GM21576 (cell line): Measurements from ENCODE around the gene OR4E1.
A peak's percentile ranks its signal among the peaks of the same experiment; 100 is the strongest.
"Not testable (repeated sequence)": the region's sequence is repeated elsewhere in the genome, so short reads cannot be mapped to it uniquely, and the experiment has no call there.

Experiments
- ATAC-seq: cut with Tn5 transposase; IDR thresholded peaks from one replicate; pipeline ENCODE4 v1.9.1; 2021; ENCODE audit warnings: mild to moderate bottlenecking, moderate library complexity; ENCODE audit not compliant: unreplicated experiment

Gene OR4E1, protein sequence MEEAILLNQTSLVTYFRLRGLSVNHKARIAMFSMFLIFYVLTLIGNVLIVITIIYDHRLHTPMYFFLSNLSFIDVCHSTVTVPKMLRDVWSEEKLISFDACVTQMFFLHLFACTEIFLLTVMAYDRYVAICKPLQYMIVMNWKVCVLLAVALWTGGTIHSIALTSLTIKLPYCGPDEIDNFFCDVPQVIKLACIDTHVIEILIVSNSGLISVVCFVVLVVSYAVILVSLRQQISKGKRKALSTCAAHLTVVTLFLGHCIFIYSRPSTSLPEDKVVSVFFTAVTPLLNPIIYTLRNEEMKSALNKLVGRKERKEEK

DNA sequence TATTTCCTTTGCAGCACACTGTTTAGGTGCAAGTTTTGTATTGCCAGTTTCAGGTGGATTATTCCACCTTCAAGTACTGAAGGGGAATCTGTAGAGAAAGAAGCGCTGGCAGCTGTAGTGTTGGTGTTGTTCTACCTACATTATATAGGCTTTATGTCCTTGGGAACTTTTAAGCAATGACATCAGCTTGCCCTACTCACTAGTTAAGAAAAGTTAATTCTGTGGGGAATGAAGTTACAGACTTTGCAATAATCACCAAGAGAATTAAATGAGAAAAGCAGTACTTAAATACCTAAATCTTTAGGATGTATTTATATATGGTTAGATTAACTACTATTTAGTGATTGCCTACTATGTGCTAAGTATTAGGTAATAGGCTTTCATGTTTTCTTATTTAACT is at the start of gene OR4E1:
OR4E1 (minus strand) TSS at position 101 of the 400 bp plus-strand sequence. CDS start 2,883 bp downstream, outside the sequence.
- ATAC-seq, result no peak

DNA sequence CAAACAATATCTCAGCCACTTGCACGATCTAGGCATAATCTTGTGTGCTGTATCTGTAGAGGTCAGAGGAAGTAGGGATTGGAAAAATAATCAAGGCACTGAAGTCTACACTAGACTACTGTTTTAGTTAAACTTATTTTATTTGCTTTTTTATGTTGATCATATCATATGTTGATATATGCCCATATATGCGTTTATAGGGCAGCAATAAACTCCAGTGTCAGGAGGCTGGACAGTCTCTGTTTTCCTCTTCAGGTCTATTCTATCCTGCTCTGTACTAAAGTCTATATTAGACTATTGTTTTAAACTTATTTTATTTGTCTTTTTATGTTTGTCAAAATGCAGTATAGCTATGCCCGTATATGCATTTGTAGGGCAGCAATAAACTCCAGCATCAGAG is 47.9 kb upstream of the OR4E1 start:
- ATAC-seq, result no peak

DNA sequence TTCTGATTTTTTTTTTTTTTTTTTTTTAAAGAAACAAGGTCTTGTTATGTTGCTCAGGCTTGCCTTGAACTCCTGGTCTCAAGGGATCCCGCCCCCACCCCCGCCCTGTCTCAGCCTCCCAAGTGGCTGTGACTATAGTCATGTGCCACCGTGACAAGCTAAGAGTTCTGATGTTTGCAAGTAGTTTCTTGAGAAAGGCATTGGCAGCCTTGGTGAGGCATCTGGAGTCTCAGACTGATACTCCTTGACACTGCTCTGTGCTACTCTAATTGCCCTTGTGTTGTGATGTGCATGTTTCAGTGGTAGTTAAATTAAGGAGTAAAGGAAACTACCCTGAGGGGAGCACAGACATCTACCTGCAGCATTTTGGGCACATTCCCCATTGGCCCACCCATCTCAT is 46.2 kb upstream of the OR4E1 start:
- ATAC-seq, result no peak

DNA sequence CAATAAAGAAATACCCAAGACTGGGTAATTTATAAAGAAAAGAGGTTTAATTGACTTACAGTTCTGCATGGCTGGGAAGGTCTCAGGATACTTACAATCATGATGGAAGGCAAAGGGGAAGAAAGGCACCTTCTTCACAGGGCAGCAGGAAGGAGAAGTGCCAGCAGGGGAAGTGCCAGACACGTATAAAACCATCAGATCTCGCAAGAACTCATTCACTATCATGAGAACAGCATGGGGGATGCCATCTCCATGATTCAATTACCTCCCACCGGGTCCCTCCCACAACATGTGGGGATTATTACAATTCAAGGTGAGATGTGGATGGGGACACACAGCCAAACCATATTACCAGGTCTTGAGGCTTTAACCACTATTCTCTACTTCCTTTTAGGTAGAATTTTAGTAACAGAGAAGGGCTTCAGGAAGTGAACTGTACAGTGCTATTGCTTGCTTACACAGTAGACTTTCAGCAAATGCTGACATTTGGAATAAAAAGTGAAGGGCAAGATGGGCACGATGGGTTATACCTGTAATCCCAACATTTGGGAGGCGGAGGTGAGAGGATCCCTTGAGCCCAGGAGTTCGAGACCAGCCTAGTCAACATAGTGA is 40.8 kb upstream of the OR4E1 start:
- no peak for ATAC-seq

DNA sequence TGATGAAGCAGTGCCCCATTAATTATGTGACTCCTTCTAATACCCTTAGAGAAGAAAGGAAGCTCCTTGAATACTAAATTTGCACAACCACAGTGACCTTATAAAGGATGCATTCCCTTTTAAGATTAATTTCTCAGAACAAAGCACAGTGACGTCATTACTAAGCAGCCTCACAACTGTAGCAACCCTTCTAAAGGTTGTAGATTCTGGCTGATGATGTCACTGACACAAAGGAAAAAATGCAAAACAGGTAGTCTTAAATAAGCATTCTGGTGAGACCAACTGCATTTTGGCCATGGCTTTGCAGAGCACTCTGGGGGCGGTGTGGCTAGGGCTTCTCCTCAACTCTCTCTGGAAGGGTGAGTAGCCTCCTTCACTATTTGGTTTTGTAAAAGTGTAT is 38.4 kb upstream of the OR4E1 start:
- no peak for ATAC-seq

DNA sequence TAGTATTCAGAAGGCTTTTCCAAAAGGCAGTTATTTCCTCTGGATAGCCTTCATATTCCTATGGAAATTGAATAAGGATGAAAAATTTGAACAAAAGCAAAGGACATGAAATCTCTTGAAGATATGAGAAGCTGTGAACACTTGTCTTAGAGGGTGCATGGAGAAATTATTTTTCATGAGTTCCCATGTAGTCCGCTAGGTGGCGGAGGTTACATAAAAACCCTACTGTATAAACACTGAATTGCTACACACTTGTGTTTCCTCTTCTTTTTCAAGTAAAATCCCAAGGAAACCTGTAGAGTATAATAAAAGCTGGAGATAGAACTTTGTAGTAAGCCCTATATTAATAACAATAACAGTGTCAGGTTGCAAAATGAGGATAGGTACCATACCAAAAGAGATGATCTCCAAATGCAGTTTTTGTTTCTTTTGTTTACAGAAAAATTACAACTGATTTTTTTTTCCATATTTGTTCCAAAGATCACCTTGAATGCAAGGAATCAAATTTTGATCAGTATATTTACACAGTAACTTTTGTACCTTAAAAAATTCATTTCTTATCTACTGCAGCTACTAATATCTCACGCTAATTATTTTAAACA is 37.8 kb upstream of the OR4E1 start:
- ATAC-seq, result peak; percentile 59

DNA sequence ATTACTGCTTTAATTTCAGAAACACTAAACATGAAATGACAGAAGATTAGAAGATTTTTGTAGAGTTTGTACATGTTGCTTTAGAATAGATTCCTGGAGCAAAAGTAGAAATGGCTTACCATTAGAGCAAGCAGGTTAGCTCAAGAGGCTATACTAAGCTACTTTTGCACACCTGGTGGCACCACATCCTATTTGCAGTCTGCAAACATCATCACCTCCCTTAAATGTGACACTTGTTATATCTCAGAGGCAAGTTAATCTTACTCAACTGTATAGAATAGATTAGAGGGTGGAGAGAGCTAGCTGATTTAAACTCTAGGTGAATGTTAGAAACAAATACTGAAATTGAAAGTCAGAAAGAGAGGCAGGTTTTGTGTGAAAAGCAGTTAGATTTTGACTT is 30.7 kb upstream of the OR4E1 start:
- no peak for ATAC-seq

DNA sequence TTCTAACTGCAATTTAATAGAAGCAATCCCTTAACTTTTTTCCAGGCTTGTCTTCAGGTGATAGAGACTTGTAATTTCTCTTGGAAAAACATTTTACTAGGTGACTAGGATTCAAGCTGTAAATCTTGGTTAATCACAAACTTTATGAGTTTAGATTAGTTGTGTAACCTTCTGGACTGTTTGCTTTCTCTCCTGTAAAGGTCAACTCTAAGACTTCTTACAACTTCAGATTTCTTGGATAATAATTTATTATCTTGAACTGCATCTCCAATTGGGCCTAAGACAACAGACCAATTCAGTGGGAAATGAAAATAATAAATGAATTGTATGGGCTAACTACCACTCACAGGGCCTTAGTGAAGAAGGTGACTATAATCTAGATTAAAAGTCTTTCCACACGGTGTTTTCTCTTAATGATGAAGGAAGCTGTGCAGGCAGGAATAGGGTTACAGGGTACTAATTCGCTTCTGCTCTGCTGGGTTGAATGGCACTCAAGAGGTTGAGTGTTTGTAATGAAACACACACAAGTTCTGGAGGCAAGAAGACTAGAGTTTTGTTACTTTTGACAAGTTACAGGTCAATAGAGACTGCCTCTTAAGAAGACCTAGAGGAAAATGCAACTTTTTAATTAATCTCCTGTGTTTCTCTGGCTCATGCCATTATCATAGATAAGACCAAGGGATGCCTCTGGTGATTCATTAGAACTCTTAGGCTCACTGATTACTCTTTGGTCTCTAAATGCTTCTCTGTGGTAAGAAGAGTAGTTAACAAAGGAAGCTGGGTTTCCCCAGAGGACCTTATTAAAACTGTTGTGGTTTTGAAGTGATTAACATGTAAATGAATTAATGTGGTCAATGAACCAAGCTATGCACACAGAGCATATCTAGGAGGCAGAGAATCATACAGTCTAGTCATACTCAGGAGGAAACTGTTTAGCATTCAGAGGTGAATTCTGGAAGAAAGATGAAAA is 30.0 kb upstream of the OR4E1 start:
- ATAC-seq, result no peak

DNA sequence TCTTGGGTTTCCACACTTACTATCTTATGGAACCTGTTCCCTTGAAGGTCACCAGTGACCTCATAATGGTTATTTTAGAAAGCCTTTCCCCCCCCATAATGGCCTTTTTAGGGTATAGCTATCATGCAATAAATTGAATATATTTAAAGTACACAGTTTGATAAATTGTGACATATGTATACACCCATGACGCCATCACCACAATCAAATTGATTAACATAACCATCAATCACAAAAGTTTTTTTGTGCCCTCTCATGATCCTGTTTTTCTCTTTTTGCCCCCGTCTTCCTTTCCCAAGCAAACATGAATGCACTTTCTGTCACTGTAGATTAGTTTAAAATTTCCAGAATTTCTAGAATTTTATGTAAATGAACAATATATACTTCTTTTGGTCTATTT is 28.7 kb upstream of the OR4E1 start:
- no peak for ATAC-seq

DNA sequence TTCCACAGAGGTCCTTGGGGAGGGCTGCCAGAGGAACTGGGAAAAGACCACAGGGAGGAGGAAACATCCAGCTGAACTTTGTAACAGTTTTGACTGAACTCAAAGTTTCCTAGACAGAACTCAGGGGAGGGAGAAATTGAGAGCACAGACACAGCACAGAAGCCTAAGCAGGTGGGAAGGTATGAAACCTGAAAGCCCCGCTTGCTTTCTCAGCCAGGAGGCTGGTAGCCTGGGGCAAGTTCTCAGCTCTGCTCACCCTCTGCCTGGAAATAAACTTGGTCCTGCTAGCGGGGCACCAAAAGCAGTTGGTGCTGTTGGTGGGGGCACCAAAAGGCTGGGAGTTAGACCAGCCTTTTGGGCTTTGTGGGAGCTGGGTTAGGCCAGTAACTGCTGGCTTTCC is 25.9 kb upstream of the OR4E1 start:
- ATAC-seq, result no peak

DNA sequence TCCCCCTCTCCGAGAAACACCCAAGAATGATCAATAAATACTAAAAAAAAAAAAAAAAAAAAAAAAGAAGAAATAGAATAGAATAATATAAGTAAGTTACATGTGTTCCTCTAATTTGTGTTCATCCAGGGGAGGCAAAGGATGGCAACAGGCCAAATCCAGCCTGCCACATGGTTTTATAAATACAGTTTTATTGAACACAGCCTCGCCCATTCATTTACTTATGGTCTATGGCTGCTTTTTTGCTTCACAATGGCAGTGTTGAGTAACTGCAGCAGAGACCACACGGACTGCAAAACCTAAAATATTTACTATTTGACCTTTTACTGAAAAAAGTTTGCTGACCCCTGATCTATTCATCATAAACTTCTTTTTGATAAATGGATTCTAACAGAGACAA is 24.9 kb upstream of the OR4E1 start:
- ATAC-seq, result not testable (repeated sequence)

DNA sequence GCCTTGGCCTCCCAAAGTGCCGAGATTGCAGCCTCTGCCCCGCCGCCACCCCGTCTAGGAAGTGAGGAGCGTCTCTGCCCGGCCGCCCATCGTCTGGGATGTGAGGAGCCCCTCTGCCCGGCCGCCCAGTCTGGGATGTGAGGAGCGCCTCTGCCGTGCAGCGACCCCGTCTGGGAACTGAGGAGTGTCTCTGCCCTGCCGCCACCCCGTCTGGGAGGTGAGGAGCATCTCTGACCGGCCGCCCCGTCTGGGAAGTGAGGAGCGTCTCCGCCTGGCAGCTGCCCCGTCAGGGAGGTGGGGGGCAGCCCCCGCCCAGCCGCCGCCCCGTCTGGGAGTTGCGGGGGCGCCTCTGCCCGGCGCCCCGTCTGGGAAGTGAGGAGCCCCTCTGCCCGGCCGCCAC is 24.0 kb upstream of the OR4E1 start:
- ATAC-seq, result not testable (repeated sequence)

DNA sequence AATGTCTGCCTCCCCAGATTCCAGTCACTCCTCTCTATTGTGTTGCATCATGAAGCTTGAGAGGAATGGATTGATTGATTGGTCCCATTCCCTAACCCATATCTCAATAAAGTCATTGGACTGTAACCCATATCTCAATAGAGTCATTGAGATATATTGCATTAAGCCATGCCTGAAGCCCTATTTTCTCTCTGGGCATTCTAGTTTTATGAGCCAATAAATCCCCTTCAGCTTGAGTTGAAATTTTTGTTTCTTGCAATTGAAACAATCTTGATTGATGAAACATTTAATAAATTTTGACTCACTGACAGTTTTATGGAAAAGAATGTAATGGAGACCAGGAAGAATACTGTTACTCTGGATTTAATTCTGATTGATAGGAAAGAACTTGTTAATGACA is 20.8 kb upstream of the OR4E1 start:
- ATAC-seq, result no peak

DNA sequence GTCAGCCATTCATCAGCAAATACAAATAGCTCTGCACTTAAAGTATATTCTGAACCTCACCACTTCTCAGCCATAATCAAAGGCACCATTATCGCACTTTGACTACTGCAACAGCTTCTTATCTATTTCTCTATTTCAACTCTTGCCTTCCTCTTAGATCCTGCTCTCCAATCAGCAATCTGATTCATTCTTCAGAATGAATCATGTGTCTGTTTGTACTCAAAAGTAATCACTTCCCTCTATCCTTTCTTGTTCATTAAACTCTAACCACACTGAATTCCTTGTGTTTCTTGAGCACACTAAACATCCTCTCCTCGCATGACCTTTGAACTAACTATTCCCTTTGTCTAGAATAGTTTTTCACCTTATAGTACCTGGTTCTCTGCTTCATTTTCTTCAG is 12.8 kb upstream of the OR4E1 start:
- no peak for ATAC-seq

DNA sequence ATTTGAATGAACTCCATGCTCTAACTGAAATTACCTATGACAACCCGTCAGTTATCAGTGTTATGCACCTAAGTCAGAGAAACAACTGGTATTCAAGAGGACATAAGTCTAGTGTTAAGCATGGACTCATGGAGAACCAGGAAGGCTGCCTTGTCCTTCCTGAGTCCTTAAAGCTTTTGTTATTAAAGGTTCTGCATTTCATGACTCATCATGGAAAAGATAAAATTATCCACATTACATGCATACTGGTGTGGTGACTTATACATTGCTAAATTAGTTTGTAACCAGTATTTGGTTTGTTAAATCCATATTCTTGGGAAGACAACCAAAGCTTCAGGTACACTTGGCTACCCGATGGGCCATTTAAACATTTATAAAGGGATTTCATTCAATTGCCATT is 6.5 kb upstream of the OR4E1 start:
- ATAC-seq, result no peak

DNA sequence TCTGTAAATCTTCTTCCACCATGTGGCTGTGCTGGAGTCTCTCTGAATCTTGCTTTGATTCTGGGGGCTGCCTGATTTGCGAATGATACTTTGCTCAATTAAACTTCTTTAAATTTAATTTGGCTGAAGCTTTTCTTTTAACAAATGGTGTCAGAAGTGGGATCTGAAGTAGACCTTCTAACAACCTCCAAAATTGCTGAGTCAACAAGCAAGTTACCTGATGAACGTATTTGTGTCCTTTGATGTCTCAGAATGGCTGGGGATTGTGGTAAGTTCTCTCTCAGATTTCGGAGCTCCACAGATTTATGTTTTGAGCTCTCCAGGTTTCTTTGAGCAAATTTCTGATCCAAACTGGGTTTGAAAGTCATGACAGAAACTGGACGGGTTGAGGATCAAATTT is 1.9 kb upstream of the OR4E1 start:
- ATAC-seq, result no peak

DNA sequence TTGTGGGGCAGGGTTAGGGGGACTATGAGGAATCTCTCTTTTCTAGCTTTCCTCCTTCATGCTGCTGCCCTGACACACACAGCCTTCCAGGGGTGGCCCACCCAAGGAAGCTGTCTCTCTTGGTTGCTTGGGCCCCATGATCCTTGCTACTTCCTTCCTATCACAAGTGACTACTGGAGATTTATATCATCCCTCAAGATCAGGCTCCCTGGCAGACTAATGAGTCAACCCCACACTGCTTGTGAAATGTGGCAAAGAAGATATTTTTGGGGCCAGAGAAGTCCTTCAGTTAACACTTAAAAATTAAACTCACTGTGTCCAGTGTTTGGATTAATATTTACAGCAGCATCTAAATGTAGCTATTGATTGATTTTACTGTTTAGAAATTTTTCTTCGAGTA is 1.5 kb downstream of the OR4E1 start:
- ATAC-seq, result no peak

DNA sequence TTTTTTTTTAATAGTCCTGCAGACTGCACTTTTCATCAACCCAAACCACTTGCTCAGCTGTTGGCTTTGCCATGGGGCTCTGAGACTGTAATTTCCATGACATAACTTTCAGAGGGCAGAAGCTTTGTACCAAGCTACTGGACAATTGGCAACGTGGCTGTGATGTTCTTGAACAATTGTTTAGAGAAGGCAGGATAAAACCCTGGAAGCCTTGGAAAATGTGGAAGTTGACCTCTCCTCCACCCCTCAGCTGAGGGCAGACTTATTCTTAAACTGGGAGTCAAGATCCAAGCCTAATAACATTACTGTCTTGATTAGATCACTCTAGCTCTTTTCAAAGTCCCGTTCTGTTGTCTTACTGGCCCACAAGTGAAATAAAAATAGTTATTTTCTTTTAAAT is 2.2 kb downstream of the OR4E1 start:
- ATAC-seq, result no peak

DNA sequence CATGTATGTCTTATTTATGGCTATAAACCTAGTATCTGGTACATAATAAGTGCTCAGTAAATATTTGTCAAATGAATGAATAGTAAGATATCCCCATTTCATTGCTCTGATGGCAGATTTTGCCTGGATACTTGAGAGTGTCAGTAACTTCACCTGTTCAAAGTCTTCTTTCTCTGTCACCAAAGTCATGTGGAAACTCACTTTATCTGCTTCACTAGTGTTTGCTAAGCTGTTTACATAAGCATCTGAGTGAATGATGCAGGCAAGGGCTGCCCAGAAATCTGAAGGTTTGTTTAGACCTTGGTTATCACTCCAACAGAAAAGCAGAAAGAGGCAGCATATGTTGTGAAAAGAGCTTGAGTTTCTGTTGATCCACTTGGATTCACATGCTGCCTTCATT is 4.3 kb downstream of the OR4E1 start:
- ATAC-seq, result no peak

DNA sequence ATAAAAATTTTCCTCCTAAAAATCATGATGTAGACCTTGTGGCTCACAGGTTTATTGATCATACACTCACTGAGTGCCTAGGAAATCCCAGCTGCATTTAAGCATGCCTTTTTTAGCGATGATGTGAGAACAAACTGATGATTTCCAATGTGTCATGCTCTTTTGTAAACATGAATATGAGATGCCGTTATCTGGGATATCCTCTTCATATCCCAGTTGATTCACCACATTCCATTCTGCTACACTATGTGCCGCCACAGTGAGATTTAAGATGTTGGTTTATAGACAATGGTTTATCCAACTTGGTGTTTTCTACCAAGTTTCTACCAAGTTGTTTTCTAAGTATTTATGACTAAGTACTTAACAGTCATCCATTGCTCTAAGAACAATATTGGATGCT is 5.2 kb downstream of the OR4E1 start:
- no peak for ATAC-seq

DNA sequence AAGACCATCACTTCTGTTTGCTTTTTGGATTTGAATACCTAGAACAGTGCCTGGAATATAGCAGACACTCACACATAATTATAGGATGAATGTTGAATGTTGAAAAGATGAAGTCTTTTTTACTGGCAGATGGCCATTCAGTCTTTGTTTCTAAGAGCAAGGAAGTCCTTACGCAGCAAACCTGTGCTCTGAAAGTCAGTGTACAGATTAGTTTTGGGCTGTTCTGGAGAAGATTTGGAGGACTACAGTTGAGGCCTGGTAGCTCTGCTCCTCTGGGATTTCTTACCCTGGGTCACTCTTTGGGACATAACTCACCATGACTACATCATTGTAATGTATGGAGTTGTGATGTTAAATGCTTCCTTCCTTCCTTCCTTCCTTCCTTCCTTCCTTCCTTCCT is 16.6 kb downstream of the OR4E1 start:
- no peak for ATAC-seq
